GM21515 (cell line): ENCODE data around the gene SDK2.

ENCODE experiments used
- ATAC-seq: cut with Tn5 transposase; IDR thresholded peaks from one replicate; pipeline ENCODE4 v1.9.1; 2021; ENCODE audit not compliant: unreplicated experiment

The SDK2 gene

DNA sequence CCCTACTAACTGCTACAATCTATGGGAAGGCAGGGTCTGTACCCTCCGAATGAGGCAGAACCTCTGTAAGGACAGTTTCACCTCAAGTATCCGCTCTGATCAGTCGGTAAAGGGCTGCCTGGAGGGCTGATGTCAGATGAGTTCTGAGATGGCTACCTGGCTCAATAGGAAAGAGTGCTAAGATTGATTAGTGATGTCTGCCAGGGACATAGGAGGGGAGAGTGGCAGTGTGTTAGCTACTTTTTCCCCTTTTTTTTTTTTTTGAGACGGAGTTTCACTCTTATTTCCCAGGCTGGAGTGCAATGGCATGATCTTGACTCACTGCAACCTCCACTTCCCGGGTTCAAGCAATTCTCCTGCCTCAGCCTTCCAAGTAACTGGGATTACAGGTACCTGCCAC, 293.4 kb downstream of the SDK2 start:
- ATAC-seq = no peak

- ATAC-seq = no peak
These were observed 294.6 kb downstream of the SDK2 start for GRCh38 chr17:73349647-73350046.

GRCh38 chr17:73349138-73349537, 295.1 kb downstream of the SDK2 start:
- no peak for ATAC-seq

DNA sequence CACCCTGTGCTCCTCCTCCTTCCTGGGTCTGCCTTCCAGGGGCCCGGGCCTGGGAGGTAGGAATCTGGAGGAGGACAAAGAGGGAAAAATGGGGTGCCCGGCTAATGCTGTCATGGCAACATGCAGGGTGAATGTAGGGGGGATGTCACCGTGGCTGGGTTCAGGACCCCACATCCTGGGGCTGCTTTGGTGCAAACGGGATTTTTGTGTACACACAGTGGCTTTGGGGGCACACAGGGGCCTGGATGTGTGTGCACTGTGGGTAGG, 295.5 kb downstream of the SDK2 start:
- no peak for ATAC-seq

GRCh38 chr17:73348018-73348828, 296.0 kb downstream of the SDK2 start:
- ATAC-seq = no peak

DNA sequence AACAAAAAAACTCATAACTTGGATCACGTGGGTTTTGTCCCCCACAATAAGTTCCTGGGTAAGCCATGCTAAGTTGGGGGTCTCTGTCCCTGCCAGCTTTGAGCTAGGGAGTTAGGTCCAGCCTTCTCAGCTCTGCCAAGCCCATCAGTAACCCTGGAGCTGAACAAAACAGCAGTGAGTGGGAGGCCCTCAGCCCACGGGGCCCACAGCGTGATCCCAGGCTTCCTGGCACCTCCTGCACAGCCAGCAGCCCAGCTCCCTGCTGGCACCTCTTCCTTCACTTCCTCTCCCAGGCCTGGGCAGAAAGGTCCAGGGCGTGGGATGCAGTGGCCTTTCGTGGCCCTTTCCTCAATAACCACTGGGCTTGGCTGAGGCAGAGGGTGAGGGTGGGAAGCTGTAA, 296.9 kb downstream of the SDK2 start:
- ATAC-seq = no peak

GRCh38 chr17:73346501-73347162, 297.6 kb downstream of the SDK2 start:
- no peak for ATAC-seq

DNA sequence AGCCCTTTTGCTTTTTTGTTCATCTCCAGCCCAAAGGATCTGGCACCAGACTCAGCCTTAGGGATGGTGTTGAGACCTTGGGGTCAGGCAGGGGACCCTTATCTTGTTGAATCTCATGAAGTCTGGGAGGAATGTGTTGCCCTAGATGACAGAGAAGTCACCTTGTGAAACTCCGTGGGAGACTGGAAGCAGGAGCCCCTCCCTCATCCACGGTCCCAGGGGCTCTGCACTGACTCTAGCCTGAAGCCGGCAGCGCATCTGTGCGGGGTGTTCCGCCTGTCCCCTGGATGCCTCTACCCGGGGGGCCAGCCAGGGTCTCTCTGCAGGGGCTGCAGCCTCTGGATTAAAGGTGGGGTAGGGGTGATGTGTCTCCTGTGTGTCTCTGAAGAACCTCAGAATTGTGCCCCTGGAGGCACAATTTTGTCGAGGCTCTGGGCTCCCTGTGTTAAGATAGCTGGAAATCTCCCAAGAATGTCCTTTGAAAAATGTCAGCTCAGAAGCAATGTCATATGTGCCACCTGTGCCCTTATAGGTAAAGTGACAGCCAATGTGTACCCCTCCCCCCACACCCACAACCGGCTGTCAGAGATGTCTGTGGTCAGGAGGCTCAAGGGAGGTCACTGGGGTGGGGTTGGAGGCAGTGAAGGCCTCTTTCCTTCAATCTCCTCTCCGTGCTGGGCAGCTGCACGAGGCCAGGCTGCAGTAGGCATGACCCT, 300.3 kb downstream of the SDK2 start:
- ATAC-seq = no peak

DNA sequence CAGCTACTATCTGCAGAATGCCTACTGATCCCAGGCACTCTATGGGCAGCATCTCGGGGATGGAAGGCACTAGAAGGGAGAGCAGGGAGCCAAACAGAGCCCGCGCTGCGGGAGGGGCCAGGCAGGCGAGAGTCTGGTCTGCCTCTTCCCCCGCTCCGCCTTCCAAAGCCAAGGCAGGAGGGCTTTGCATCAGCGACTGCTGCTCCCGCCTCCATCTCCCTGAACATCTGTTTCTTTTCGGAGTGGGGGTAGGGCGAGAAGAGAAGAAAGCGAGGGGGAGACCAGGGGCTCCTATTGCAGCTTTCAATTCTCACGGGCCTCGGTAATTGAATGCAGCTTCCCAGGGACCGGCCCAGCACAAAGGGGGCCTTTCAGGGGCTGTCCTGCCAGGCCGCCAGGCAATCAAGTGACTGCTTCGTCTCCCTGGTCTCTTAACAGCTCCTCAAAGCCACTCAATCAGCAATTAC, 301.0 kb downstream of the SDK2 start:
- no peak for ATAC-seq

GRCh38 chr17:73342541-73343167, 301.6 kb downstream of the SDK2 start:
- ATAC-seq = no peak

DNA sequence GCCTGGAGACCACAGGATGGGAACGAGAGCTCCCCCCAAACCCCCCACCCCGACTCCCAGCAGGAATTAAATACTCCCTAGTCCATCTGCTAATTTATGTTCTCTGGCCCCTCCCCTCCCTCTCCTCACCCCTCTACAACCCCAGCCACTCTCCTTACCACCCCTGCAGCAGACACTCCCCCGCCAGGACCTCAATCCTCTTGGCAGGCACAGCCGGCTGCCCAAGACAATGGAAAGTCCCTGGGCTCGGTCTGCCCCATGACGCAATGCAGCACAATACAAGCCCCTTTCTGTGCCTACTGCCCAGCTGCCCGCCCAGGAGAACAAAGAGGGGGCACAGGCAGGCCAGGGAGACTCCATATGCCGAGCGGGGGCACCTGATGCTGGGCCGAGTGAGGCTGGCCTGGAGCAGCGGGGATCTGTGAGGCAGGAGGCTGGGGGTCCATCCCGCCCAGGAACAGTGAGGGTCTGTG, 302.2 kb downstream of the SDK2 start:
- ATAC-seq = no peak

DNA sequence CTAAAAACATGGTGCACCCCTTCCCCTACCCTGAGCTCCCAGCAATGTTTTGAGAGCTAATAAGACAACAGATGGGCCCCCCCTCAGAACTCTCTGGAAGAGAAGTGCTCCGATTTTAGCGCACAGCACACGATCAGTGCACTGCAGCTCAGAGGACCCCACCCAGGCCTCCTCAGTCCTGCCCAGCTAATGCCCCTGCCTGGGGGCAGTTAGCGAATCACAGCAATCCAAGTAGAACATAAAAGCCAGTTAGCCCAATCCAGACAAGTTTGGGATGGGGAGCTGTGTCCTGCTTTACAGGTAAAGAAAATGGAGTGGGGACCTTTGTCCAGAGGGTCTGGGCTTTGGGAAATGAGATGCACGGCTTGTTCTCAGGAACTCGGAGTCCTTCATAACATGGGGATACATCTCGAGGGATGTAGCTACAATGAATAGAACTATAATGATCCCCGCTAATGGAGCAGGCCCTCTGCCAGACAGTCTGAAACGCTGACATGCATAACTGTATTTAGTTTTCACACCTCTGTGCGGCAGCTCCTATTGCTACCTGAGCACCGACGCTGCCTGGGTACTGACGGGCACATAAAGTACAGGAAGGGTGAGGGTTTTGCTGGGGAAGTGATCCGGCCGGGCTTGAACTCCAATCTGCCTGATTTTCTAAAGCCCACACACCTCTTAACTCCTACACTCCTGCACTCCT, 302.7 kb downstream of the SDK2 start:
- ATAC-seq = no peak

- ATAC-seq = no peak
These were observed 304.1 kb downstream of the SDK2 start for GRCh38 chr17:73340093-73340596.

DNA sequence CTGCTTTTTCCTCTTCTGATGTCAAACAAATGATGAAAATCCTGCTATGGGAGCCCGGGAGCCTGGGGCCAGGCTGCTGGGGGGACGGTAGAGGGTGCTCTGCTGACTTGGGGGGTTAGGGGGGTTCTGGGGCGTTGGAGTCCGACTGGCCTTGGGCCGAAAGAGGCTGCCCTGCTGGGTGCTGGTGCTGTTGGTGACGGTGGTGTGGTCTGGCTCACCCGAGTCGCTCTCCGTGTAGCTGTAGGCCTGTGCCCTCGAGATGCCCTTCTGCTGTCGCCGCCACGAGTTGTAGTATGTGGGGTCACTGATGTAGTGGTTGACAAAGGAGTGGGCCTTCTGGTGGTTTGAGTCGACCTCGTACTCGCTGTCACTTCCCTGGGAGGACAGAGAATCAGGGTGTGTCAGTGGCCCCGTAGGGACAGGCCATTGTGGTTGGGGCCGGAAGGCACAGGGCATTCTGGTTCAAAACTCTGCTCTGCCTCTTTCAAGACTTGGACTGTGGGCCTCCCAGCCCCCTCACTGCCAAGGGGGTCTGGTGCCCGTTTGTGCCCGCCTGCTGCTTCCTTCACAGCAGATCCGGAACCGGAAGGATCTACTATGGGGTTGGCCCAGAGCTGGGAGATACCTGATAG, 305.6 kb downstream of the SDK2 start:
- no peak for ATAC-seq

GRCh38 chr17:73338050-73338521, 306.2 kb downstream of the SDK2 start:
- no peak for ATAC-seq

DNA sequence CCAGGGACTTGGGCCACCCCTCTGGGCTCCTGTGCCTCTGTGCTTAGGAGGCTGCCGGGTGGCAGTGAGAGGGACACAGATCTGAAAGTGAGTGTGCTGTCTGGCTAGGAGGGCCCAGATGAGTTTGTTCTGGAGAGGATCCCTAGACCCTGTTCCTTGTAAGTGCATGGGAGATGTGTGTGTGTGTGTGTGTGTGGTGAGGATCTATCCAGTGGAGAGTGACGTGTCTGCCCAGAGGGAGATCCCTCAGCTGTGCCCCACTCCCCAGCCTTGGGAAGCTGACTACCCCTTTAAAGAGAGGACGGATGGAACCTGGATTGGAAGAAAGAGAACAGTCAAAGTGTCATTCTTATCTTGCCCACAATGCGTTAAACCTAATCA, 306.9 kb downstream of the SDK2 start:
- no peak for ATAC-seq

GRCh38 chr17:73336408-73337329, 307.6 kb downstream of the SDK2 start:
- ATAC-seq = no peak

DNA sequence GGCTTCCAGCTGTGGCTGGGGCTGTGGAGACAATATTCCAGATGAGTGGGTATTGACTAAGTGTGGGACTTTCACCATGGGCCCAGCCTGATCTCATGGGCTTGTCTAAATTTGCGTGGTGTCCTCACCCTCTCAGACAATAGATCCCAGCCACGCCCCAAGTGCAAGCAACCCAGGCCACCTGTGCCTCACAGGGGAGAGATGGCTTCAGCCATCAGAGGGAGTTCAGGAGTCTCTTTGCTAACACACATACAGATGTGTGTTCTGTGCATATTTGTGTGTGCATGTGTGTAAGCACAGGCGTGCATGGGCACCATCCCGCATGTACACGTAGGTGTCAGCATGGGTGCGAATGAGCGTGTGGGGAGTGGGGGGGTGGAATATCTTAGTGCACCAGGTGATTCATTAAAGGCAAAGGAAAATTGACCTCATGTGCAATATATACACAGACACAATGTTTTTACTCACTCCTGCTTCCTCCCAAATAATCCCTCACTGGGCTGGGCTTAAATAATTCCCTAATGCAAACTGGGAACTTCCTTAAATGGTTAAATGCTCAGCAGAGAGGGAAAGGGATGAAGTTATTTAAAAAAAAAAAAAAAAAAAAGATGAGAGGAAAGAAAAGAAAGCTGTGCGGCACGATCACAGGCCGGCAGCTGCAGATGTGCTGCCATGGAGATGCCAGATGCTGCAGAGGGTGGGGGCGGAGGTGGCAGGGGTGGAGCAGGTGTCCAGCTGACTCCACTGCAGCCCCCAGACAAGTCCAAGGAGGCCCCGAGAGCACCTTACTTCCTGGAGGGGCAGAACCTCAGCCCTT, 308.4 kb downstream of the SDK2 start:
- ATAC-seq = no peak
